Measurements from ENCODE around the gene NR5A1.

DNA sequence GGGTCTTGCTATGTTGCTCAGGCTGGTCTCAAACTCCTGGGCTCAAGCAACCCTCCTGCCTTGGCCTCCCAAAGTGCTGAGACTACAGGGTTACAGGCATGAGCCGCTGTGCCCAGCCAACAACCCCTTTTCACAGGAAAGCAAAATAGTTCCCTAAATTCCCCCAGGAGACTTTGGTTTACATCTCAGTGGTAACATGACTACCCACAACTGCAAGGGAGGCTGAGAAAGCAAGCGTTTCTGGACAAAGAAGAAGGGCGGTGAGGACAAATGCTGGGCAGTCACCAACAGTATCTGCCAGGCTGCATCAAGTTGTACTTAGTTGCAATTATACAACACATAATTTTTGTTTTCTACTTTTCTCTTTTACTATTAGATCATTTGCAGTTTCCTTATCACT, 64.4 kb downstream of the NR5A1 start:
- no peak for TF ChIP-seq POLR2AphosphoS5 (IDR thresholded peaks at IDR 0.05; ENCODE audit: borderline replicate concordance, low read depth, low read length)
- no peak for TF ChIP-seq FOXP2 (optimal IDR thresholded peaks at IDR 0.05; ENCODE audit: control extremely low read depth, extremely low read length, insufficient read depth)
- no peak for TF ChIP-seq EZH2 (IDR thresholded peaks at IDR 0.05)

Data from SK-N-MC (cell line).